Astrocyte of the hippocampus (primary cell): ENCODE measurements around the gene ECE1.

Experiments
- DNase-seq: peaks from one replicate; pipeline ENCODE4 v3.0.0; 2011; ENCODE audit warnings: low read depth, low spot score

Gene ECE1

GRCh38 chr1:21325731-21326387, 35.6 kb upstream of the ECE1 start:
- no peak for DNase-seq

GRCh38 chr1:21325231-21325718, 35.0 kb upstream of the ECE1 start:
- no peak for DNase-seq

DNA sequence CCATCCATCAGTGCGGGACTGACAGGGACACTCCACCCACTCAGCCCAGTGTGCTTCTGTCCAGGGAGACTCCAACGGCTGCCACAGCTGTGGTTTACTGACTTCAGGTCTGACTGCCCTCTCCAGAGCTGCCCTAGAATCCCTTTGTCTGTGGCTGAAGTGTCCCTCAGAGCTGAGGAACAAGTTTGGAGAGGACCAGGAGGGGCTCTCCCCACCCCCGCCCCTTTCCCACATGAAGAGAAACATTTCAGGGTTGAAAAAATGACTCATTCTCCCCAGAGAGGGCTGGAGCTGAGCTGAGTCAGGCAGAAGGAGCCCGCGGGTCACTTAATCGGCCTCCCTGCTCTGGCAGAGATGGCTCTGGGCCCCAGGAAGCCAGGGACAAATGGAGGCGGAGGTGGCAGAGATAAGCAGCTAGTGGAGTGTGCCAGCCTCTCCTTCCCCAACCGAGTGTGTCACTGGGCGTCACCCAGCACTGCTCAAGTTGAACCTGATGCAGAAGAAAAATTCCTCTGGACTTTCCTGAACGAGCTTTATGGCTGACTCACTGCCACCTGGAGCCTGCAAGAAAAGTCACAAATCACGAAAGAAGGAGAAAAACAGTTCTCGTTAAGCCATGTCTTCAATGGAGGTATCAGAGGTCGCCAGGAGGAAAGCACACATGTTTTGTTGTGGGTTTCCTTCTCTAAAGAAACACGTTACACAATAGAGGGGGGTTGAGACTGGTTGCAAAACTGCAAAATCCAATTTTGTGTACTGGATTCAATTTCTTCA, 34.3 kb upstream of the ECE1 start:
- DNase-seq = peak; percentile 92

GRCh38 chr1:21323091-21323490, 32.8 kb upstream of the ECE1 start:
- no peak for DNase-seq

GRCh38 chr1:21322681-21323016, 32.4 kb upstream of the ECE1 start:
- no peak for DNase-seq

- no peak for DNase-seq
These were observed 31.9 kb upstream of the ECE1 start for GRCh38 chr1:21321963-21322680.

- DNase-seq = no peak
These were observed 30.3 kb upstream of the ECE1 start for GRCh38 chr1:21320410-21321108.

DNA sequence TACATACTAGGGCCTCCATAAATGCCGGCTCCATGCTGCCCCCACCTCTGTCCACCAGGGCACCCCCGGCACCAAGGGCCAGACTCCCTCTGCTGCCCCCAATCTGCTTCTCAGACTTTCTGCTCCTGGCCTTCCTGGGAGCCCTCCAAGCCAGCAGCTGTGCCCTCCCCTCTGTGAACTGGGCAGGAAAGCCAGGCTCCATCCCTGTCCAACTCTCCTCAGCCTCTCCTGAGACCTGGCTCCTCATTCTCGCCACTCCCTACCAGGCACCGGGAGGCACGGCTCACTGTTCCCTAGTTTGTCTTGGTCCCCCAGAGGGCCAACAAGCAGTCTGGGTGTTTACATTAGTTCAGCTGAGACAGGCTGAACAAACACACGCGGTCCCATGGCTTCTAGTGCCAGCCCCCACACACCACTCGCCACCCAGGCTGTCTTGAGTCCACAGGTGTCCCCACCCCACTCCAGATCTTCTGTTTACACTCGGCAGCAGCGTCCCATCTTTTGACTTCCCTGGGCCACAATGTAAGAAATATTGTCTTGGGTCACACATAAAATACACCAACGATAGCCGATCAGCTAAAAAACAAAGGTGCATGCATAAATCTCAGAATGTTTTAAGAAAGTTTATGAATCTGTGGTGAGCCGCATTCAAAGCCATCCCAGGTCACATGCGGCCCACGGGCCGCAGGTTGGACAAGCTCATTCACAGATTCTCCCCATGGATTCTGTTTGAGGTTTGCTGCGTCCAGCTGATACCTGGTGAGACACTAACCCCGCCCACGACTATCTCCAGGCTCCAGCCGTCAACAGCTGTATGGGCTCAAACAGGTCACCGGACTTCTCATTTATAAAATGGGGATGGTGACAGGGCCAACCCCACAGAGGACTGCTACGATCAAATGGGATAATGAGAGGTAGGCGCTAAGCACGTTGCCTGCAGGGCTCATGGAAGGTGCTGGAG, 29.5 kb upstream of the ECE1 start:
- DNase-seq = no peak

DNA sequence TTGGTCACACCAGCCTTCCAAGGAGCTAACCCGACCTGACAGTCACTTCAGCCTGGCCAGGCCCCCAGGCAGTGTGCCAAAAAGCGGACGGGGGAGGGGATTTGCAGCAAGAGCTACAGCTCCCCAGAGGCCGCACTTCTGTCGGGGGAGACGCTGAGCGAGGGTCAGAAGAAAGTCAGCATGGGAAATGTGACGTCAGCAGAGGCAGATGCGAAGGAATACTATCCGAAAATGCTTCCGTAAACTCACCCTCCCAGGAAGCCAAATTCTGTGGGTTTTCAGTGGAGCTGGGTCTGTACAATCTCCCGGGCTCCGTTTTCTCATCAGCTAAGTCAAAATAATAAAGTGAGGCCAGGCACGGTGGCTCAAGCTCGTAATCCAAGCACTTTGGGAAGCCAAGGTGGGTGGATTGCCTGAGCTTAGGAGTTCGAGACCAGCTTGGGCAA, 28.5 kb upstream of the ECE1 start:
- DNase-seq = peak; percentile 65

GRCh38 chr1:21318057-21318713, 27.9 kb upstream of the ECE1 start:
- DNase-seq = no peak

DNA sequence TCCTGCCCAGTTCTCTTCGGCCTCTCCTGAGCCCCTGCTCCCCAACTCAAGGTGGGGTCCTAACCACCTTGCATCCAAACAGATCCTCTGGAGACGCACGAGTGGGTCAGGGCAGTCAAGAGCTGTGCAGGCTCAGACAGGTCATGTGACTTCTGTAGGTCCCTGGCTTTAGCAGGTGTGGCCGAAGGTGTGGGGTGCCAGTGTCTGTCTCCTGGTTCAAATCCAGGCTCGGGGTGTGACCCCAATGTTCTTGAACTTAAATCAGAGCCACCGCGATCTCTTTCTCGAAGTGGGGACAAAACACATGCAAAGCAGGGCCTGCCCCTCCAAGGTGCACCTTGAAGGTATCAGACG, 27.4 kb upstream of the ECE1 start:
- DNase-seq = no peak

DNA sequence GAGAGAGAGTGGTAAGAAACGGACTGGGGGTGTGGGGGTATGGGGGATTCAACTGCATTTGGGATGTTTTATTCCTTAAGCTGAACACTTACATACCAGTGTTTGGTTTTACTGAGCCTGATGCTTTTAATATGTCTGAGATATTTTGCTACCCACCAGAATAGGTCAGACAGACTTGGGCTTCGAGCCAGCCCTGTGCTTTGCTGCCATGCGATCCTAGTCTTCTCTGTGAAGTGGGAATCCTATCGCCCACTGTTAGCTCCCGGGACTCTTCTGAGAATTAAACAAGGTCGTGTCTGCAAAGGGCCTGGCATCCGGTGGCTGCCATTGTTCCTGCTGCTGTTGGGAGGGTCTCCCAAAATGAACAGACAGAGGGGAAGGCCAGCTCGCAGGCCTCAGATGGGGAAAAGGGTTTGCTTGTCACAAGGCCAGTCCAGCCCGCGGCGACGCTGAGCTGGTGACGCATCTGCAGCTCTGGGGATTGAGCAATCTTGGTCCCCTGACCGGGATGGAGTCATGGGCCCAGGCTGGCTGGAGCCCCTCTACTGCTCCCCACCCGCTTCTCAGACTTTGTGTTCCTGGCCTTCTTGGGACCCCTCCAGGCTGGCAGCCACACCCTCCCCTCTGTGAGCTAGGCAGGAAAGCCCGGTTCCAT, 26.9 kb upstream of the ECE1 start:
- no peak for DNase-seq

GRCh38 chr1:21314743-21315396, 24.6 kb upstream of the ECE1 start:
- DNase-seq = no peak

- DNase-seq = no peak
These were observed 23.8 kb upstream of the ECE1 start for GRCh38 chr1:21313886-21314721.

- DNase-seq = no peak
These were observed 23.1 kb upstream of the ECE1 start for GRCh38 chr1:21313203-21313885.

DNA sequence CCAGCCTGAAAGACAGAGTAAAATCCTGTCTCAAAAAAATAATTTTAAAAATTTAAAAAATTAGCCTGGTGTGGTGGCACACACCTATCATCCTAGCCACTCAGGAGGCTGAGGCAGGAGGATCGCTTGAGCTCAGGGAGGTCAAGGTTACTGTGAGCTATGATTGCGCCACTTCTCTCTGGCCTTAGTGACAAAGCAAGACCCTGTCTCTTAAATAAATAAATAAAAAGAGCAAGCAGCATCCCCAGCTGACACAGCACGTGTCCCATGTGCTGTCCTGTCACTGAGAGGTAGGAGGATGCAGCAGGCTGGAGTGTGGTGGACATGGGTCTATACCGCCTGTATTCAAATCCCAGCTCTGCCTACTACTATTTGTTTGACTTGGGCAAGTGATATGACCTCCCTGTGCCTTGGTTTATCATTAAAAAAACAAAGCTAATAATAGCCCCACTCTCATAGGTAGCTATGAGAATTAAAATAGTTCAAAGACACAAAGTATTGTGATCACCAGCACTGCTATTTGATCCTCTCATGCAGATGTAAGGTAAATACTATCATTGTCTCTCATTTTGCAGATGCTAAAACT, 22.2 kb upstream of the ECE1 start:
- no peak for DNase-seq

DNA sequence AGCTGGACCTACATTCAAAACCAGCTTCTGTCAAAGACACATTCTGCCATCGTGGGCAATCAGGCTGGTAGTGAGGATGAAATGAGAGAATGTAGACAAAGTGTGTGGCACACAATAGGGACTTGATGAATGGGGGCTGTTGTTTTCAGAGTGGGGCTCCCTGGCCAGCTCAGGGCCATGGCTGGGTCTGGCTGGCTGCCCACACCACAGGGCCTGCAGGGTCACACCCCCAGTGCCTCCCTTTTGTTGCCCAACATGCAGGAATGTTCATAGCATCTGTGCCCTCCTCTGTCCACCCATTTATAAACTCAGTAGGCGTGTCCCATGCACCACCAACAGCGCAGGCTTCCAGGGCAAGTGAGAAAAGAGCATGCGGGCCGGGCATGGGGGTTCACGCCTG, 20.8 kb upstream of the ECE1 start:
- DNase-seq = peak; percentile 58
